Tibial artery (tissue), 4 donors: Measurements from ENCODE around the gene VASN.
"Not testable (repeated sequence)": the region's sequence is repeated elsewhere in the genome, so short reads cannot be mapped to it uniquely, and the experiment has no call there.

Experiments
- DNase-seq, 2 donors: peaks; one replicate each; pipeline ENCODE4 v3.0.0-alpha.2; 2019
- H3K27ac ChIP-seq, 2 donors: fragments of 200-600 bp; sonication (generic) in 1 of 2; 1 replicate in 1 of 2; 2 replicates in 1 of 2; pipeline ENCODE4 v1.5.1; 2018 to 2019; ENCODE audit warnings: mild to moderate bottlenecking in 1 of 2
- H3K27me3 ChIP-seq, 2 donors: fragments of 200-600 bp; sonication (generic) in 1 of 2; one replicate each; pipeline versions ENCODE4 v1.5.1 to v1.6.0; 2016 to 2019
- H3K36me3 ChIP-seq, 3 donors: fragments of 200-600 bp; sonication (generic) in 2 of 3; one replicate each; pipeline ENCODE4 v1.5.1; 2016 to 2019; ENCODE audit warnings: mild to moderate bottlenecking in 2 of 3
- H3K4me1 ChIP-seq, 4 donors: fragments of 200-600 bp; sonication (generic) in 2 of 4; 1 replicate in 3 of 4; 2 replicates in 1 of 4; pipeline ENCODE4 v1.5.1; 2016 to 2019
- H3K4me3 ChIP-seq, 2 donors: fragments of 200-600 bp; sonication (generic) in 1 of 2; 1 replicate in 1 of 2; 2 replicates in 1 of 2; pipeline ENCODE4 v1.5.1; 2018 to 2019; ENCODE audit warnings: mild to moderate bottlenecking in 2 of 2
- H3K9me3 ChIP-seq, 3 donors: fragments of 200-600 bp; sonication (generic) in 1 of 3; one replicate each; pipeline ENCODE4 v1.5.1; 2016 to 2019
- CTCF ChIP-seq, 2 experiments: fragments of 200-600 bp in 1 of 2; fragments of 450-650 bp in 1 of 2; IDR thresholded peaks; one replicate each; pipeline ENCODE4 v1.5.1; 2017 to 2019; ENCODE audit warnings: antibody characterized with exemption in 2 of 2, mild to moderate bottlenecking in 1 of 2, moderate library complexity in 1 of 2
- intact Hi-C: fragments of 100-400 bp; cut with DNase I; formaldehyde crosslinking; loops from one replicate; pipeline ENCODE4 v1.15.0; 2023; ENCODE audit warnings: low total_unique reads

The VASN gene

GRCh38 chr16:4328782-4329775 is 42.6 kb upstream of the VASN start:
- Histone ChIP-seq H3K4me3 (peak overlapping the region; percentile 48 to 58), H3K27ac (peak overlapping the region; percentile 76 to 99), H3K4me1 (peaks cover 8 to 69% (median 59%) of the 10 kb centered on the region in 4 donors), H3K36me3 (peaks cover 0 to 20% (median 19%) of the 10 kb centered on the region in 3 donors), H3K9me3 (no peaks in the 10 kb centered on the region), H3K27me3 (no peaks in the 10 kb centered on the region)
- DNase-seq: peak in 1 of 2 donors; percentile 71
- intact Hi-C loops: loop anchor here (2.0 to 10.0 kb wide), 2 partner anchors 40 to 124 kb away; no protein-coding TSS in a partner anchor
- no peak for TF ChIP-seq CTCF (IDR thresholded peaks at IDR 0.05)

GRCh38 chr16:4330277-4330874 is 41.3 kb upstream of the VASN start:
- DNase-seq: peak; percentile 80 to 88
- intact Hi-C loops: no loop called here

GRCh38 chr16:4332083-4332482 is 39.6 kb upstream of the VASN start:
- H3K4me3 ChIP-seq: no peak overlapping the region
- intact Hi-C loops: no loop called here
- H3K27ac ChIP-seq: no peak overlapping the region
- no peak for DNase-seq
- no peaks in the 10 kb centered on the region for H3K27me3 ChIP-seq
- H3K4me1 ChIP-seq: peaks cover 8 to 39% (median 32%) of the 10 kb centered on the region in 4 donors
- no peaks in the 10 kb centered on the region for H3K9me3 ChIP-seq
- peaks cover 25 to 49% (median 48%) of the 10 kb centered on the region in 3 donors for H3K36me3 ChIP-seq
- no peak for TF ChIP-seq CTCF (IDR thresholded peaks at IDR 0.05)

More at GRCh38 chr16:4330277-4330874, 41.3 kb upstream of the VASN start:
- peaks cover 9 to 32% (median 31%) of the 10 kb centered on the region in 3 donors for H3K36me3 ChIP-seq
- peak; percentile 96 for TF ChIP-seq CTCF (IDR thresholded peaks at IDR 0.05)
- H3K27me3 ChIP-seq: no peaks in the 10 kb centered on the region
- no peak overlapping the region for H3K4me3 ChIP-seq
- H3K27ac ChIP-seq: peak overlapping the region; percentile 76 to 99
- H3K4me1 ChIP-seq: peaks cover 8 to 56% (median 46%) of the 10 kb centered on the region in 4 donors
- no peaks in the 10 kb centered on the region for H3K9me3 ChIP-seq

- no peak for TF ChIP-seq CTCF (IDR thresholded peaks at IDR 0.05)
- Histone ChIP-seq H3K9me3 (no peaks in the 10 kb centered on the region), H3K36me3 (peaks cover 27 to 56% (median 55%) of the 10 kb centered on the region in 3 donors), H3K27me3 (no peaks in the 10 kb centered on the region), H3K27ac (no peak overlapping the region), H3K4me1 (peaks cover 8 to 32% (median 26%) of the 10 kb centered on the region in 4 donors), H3K4me3 (no peak overlapping the region)
- DNase-seq: no peak
- intact Hi-C loops: no loop called here
Observed at GRCh38 chr16:4332623-4333307, 38.9 kb upstream of the VASN start.

GRCh38 chr16:4333308-4333638 is 38.4 kb upstream of the VASN start:
- Histone ChIP-seq H3K4me3 (no peak overlapping the region), H3K27ac (no peak overlapping the region), H3K27me3 (no peaks in the 10 kb centered on the region), H3K9me3 (no peaks in the 10 kb centered on the region), H3K4me1 (peaks cover 7 to 27% (median 21%) of the 10 kb centered on the region in 4 donors), H3K36me3 (peaks cover 27 to 61% (median 58%) of the 10 kb centered on the region in 3 donors)
- no peak for TF ChIP-seq CTCF (IDR thresholded peaks at IDR 0.05)
- DNase-seq: no peak
- intact Hi-C loops: no loop called here

GRCh38 chr16:4333714-4334113 is 37.9 kb upstream of the VASN start:
- peaks cover 27 to 65% (median 62%) of the 10 kb centered on the region in 3 donors for H3K36me3 ChIP-seq

More at GRCh38 chr16:4333714-4334113, 37.9 kb upstream of the VASN start:
- H3K27ac ChIP-seq, H3K27me3 ChIP-seq, DNase-seq, intact Hi-C loops, H3K4me3 ChIP-seq, H3K9me3 ChIP-seq: not testable (repeated sequence)
- H3K4me1 ChIP-seq: peaks cover 3 to 22% (median 16%) of the 10 kb centered on the region in 4 donors
